HEK293 (cell line): ENCODE measurements around the gene EXO5.

Experiments
- CTCF ChIA-PET: fragments of 350-600 bp; formaldehyde crosslinking; extraction: SDS; loops from one replicate; lab custom pipeline; 2021; ENCODE audit warnings: antibody characterized with exemption; lab: Yijun Ruan, JAX
- POLR2A ChIA-PET: fragments of 300-600 bp; formaldehyde crosslinking; extraction: SDS; loops from one replicate; lab custom pipeline; 2020; ENCODE audit warnings: antibody characterized with exemption, inconsistent platforms; lab: Yijun Ruan, JAX
- H3K27ac ChIP-seq: fragments of 200-500 bp; sonication (Bioruptor generic); 2 replicates; pipeline ENCODE4 v1.5.1; 2014; ENCODE audit warnings: low read depth, low read length, control low read depth, inconsistent platforms; ENCODE audit errors: extremely low read depth
- H3K36me3 ChIP-seq, 2 experiments: fragments of 200-500 bp in 1 of 2; sonication (Bioruptor generic) in 1 of 2; 1 replicate in 1 of 2; 2 replicates in 1 of 2; pipeline ENCODE4 v1.5.1; 2014 to 2017; ENCODE audit warnings: inconsistent platforms in 2 of 2, low read length in 2 of 2; ENCODE audit not compliant: control insufficient read depth in 2 of 2, insufficient read depth in 1 of 2
- H3K4me1 ChIP-seq: fragments of 200-500 bp; sonication (Bioruptor generic); 2 replicates; pipeline ENCODE4 v1.5.1; 2014; ENCODE audit warnings: mild to moderate bottlenecking, low read length, inconsistent platforms; ENCODE audit not compliant: control insufficient read depth, insufficient read depth
- H3K4me3 ChIP-seq: 2 replicates; pipeline ENCODE4 v1.5.1; 2011; ENCODE audit warnings: low read depth, mild to moderate bottlenecking, control low read depth, low read length, moderate library complexity
- H3K9me3 ChIP-seq: fragments of 200-500 bp; sonication (Bioruptor generic); 2 replicates; pipeline ENCODE4 v1.5.1; 2014; ENCODE audit warnings: low read depth, low read length, inconsistent platforms; ENCODE audit not compliant: control insufficient read depth, insufficient read depth
- KLF10 ChIP-seq: fragments of 450-650 bp; IDR thresholded peaks from 2 replicates; pipeline ENCODE4 v1.5.1; 2018; ENCODE audit warnings: missing biosample characterization, mild to moderate bottlenecking, missing genetic modification characterization
- KLF9 ChIP-seq: fragments of 450-650 bp; formaldehyde crosslinking; IDR thresholded peaks from 2 replicates; pipeline ENCODE4 v1.5.1; 2016; ENCODE audit warnings: missing biosample characterization, missing genetic modification characterization, low read depth
- MZF1 ChIP-seq: fragments of 450-650 bp; formaldehyde crosslinking; IDR thresholded peaks from 2 replicates; pipeline ENCODE4 v1.5.1; 2017; ENCODE audit warnings: missing biosample characterization, missing genetic modification characterization, borderline replicate concordance
- PRDM4 ChIP-seq: fragments of 450-650 bp; formaldehyde crosslinking; IDR thresholded peaks from 2 replicates; pipeline ENCODE4 v1.5.1; 2017; ENCODE audit warnings: missing biosample characterization, missing genetic modification characterization
- SALL2 ChIP-seq: fragments of 450-650 bp; formaldehyde crosslinking; IDR thresholded peaks from 2 replicates; pipeline ENCODE4 v1.5.0; 2017; ENCODE audit warnings: missing biosample characterization, mild to moderate bottlenecking, missing genetic modification characterization, borderline replicate concordance
- SCRT2 ChIP-seq: fragments of 450-650 bp; formaldehyde crosslinking; IDR thresholded peaks from 2 replicates; pipeline ENCODE4 v1.5.1; 2016; ENCODE audit warnings: missing biosample characterization, missing genetic modification characterization
- SP2 ChIP-seq: fragments of 450-650 bp; formaldehyde crosslinking; IDR thresholded peaks from 2 replicates; pipeline ENCODE4 v1.5.1; 2016; ENCODE audit warnings: missing biosample characterization, missing genetic modification characterization
- ZBTB48 ChIP-seq: fragments of 450-650 bp; formaldehyde crosslinking; IDR thresholded peaks from 2 replicates; pipeline ENCODE4 v1.5.1; 2016; ENCODE audit warnings: missing biosample characterization, missing genetic modification characterization
- ZNF148 ChIP-seq: fragments of 450-650 bp; formaldehyde crosslinking; IDR thresholded peaks from 2 replicates; pipeline ENCODE4 v1.5.0; 2017; ENCODE audit warnings: missing biosample characterization, missing genetic modification characterization, borderline replicate concordance
- ZNF169 ChIP-seq: fragments of 450-650 bp; formaldehyde crosslinking; IDR thresholded peaks from 2 replicates; pipeline ENCODE4 v1.5.1; 2016; ENCODE audit warnings: missing biosample characterization, missing genetic modification characterization
- ZNF324 ChIP-seq: fragments of 450-650 bp; formaldehyde crosslinking; IDR thresholded peaks from 2 replicates; pipeline ENCODE4 v1.5.1; 2016; ENCODE audit warnings: missing biosample characterization, missing genetic modification characterization
- ZNF341 ChIP-seq: fragments of 450-650 bp; formaldehyde crosslinking; IDR thresholded peaks from 2 replicates; pipeline ENCODE4; 2016; ENCODE audit warnings: low read depth, missing biosample characterization, missing genetic modification characterization
- ZNF530 ChIP-seq: fragments of 450-650 bp; formaldehyde crosslinking; IDR thresholded peaks from 2 replicates; pipeline ENCODE4 v1.5.1; 2016; ENCODE audit warnings: low read depth, missing biosample characterization, missing genetic modification characterization
- ZNF600 ChIP-seq: fragments of 450-650 bp; formaldehyde crosslinking; IDR thresholded peaks from 2 replicates; pipeline ENCODE4 v1.5.1; 2016; ENCODE audit warnings: missing biosample characterization, missing genetic modification characterization
- ZNF785 ChIP-seq: fragments of 450-650 bp; formaldehyde crosslinking; IDR thresholded peaks from 2 replicates; pipeline ENCODE4 v1.5.1; 2016; ENCODE audit warnings: missing biosample characterization, missing genetic modification characterization
- ZSCAN5A ChIP-seq: fragments of 450-650 bp; formaldehyde crosslinking; IDR thresholded peaks from 2 replicates; pipeline ENCODE4 v1.5.1; 2016; ENCODE audit warnings: missing biosample characterization, missing genetic modification characterization
- ZXDB ChIP-seq: fragments of 450-650 bp; formaldehyde crosslinking; IDR thresholded peaks from 2 replicates; pipeline ENCODE4 v1.5.1; 2016; ENCODE audit warnings: missing biosample characterization, missing genetic modification characterization
- TF ChIP-seq, protein P1 (sequence below): fragments of 450-650 bp; formaldehyde crosslinking; IDR thresholded peaks from 2 replicates; pipeline ENCODE4 v1.5.1; 2017; ENCODE audit warnings: missing biosample characterization, missing genetic modification characterization
- TF ChIP-seq, protein P2 (sequence below): fragments of 450-650 bp; formaldehyde crosslinking; IDR thresholded peaks from 2 replicates; pipeline ENCODE4 v1.5.1; 2016; ENCODE audit warnings: missing biosample characterization, missing genetic modification characterization

Gene EXO5

GRCh38 chr1:40531381-40532061 lies 23.0 kb downstream of the EXO5 start, which contains the start of gene ZNF684 (continued):
- TF ChIP-seq KLF10 (no peak), SP2 (tag by site-specific recombination) (peak; percentile 75), ZNF324 (tag by site-specific recombination) (no peak), SALL2 (no peak), ZSCAN5A (tag by site-specific recombination) (no peak), ZNF600 (peak; percentile 57; the same call in 1 of the 2 replicates), SCRT2 (tag by site-specific recombination) (peak; percentile 80), ZNF341 (peak; percentile 47; the same call in 1 of the 2 replicates), MZF1 (no peak), ZXDB (tag by site-specific recombination) (no peak; the same call in 1 of the 2 replicates)
- TF ChIP-seq, protein P1, sequence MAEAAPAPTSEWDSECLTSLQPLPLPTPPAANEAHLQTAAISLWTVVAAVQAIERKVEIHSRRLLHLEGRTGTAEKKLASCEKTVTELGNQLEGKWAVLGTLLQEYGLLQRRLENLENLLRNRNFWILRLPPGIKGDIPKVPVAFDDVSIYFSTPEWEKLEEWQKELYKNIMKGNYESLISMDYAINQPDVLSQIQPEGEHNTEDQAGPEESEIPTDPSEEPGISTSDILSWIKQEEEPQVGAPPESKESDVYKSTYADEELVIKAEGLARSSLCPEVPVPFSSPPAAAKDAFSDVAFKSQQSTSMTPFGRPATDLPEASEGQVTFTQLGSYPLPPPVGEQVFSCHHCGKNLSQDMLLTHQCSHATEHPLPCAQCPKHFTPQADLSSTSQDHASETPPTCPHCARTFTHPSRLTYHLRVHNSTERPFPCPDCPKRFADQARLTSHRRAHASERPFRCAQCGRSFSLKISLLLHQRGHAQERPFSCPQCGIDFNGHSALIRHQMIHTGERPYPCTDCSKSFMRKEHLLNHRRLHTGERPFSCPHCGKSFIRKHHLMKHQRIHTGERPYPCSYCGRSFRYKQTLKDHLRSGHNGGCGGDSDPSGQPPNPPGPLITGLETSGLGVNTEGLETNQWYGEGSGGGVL: no peak
- TF ChIP-seq, all 188 proteins: peak for 38

- H3K4me1 ChIP-seq: no peaks in the 10 kb centered on the region
- TF ChIP-seq ZNF169 (tag by site-specific recombination): no peak
- TF ChIP-seq ZNF785 (tag by site-specific recombination): no peak
- 0 out of 2 replicates have a peak, but pooled peaks have one; percentile 21 for TF ChIP-seq ZBTB48 (tag by site-specific recombination)
- no peak for TF ChIP-seq KLF9 (tag by site-specific recombination)
- TF ChIP-seq, protein P2, sequence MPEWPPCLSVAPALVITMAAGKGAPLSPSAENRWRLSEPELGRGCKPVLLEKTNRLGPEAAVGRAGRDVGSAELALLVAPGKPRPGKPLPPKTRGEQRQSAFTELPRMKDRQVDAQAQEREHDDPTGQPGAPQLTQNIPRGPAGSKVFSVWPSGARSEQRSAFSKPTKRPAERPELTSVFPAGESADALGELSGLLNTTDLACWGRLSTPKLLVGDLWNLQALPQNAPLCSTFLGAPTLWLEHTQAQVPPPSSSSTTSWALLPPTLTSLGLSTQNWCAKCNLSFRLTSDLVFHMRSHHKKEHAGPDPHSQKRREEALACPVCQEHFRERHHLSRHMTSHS (tag by site-specific recombination): no peak
- no peak for TF ChIP-seq ZNF148 (tag by site-specific recombination)
- TF ChIP-seq PRDM4 (tag by site-specific recombination): 0 out of 2 replicates have a peak, but pooled peaks have one; percentile 30
- TF ChIP-seq ZNF530: no peak
- peak overlapping the region; percentile 66 for H3K4me3 ChIP-seq
- peaks cover 4 to 13% of the 10 kb centered on the region in 2 experiments; a peak in 2 of 3 replicates for H3K36me3 ChIP-seq
- ChIA-PET CTCF (interaction anchor here (0.6 to 1.8 kb wide), 29 partner anchors 9 to 1525 kb away, joined by 3 to 16 read pairs (median 4); partner anchors contain the start of genes EXO5, PPT1 and ZFP69B), POLR2A (interaction anchor here (0.6 to 2.4 kb wide), 11 partner anchors 20 to 447 kb away, joined by 3 to 17 read pairs (median 4); partner anchors contain the start of genes CTPS1, EXO5, NFYC and ZFP69)
- peak overlapping the region; percentile 38; the same call in 1 of the 2 replicates for H3K27ac ChIP-seq
- H3K9me3 ChIP-seq: no peaks in the 10 kb centered on the region
Observed at GRCh38 chr1:40532062-40532389, 23.5 kb downstream of the EXO5 start.
